ENCODE data around the gene HASPIN.

Gene HASPIN

GRCh38 chr17:3723556-3724377, at the start of gene HASPIN:
Gene HASPIN, plus strand, starts transcription at chr17:3723903. Its CDS starts 33 bp downstream, at chr17:3723936.
- peak within 1 kb of the TSS; percentile 80 for H3K4me3 ChIP-seq (ENCODE audit: low read length)
- no peak for TF ChIP-seq ZNF274 (IDR thresholded peaks at IDR 0.05; ENCODE audit: low read depth, low read length)

- H3K4me3 ChIP-seq (ENCODE audit: low read length): no peak overlapping the region
- no peak for TF ChIP-seq ZNF274 (IDR thresholded peaks at IDR 0.05; ENCODE audit: low read depth, low read length)
Measured at GRCh38 chr17:3675886-3676285, 47.8 kb upstream of the HASPIN start.

- no peak for TF ChIP-seq ZNF274 (IDR thresholded peaks at IDR 0.05; ENCODE audit: low read depth, low read length)
Measured at GRCh38 chr17:3678095-3678820, 45.4 kb upstream of the HASPIN start.

DNA sequence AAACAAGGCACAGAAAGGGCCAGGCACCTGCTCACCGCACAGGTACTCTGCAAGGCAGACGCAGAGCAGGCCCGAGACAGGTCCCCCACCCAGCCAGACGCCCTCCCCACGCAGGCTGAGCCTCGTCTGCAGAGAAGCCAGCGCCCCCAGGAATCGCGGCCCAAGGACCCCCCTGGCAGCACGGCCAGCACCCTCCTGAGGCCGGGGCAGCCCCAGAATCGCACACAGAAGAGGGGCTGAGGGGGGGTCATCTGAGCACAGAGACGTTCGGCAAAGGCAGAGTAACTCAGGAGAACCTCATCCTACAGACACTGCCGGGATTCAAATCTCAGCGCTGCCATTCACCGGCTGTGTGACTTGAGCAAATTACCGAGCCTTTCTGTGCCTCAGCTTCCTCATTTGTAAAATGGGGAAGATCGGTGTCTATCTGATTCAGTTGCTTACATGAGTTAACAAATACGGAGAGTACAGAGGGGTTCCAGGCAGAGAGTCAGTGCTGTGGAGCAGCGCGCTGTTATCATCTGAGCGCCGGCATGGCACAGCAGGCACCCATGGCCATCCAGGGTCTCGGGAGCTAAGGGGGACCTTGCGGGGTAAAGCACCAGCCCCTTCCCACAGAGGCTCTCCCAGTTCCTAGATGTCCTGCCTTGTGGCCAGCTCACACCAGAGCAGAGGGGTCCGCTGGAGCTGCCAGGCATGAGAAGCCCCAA, 44.7 kb upstream of the HASPIN start:
- no peak overlapping the region for H3K4me3 ChIP-seq (ENCODE audit: low read length)
- no peak for TF ChIP-seq ZNF274 (IDR thresholded peaks at IDR 0.05; ENCODE audit: low read depth, low read length)

More at GRCh38 chr17:3678095-3678820, 45.4 kb upstream of the HASPIN start:
- no peak overlapping the region for H3K4me3 ChIP-seq (ENCODE audit: low read length)

- H3K4me3 ChIP-seq (ENCODE audit: low read length): no peak overlapping the region
- no peak for TF ChIP-seq ZNF274 (IDR thresholded peaks at IDR 0.05; ENCODE audit: low read depth, low read length)
Measured at GRCh38 chr17:3679531-3680126, 44.1 kb upstream of the HASPIN start.

- TF ChIP-seq ZNF274 (IDR thresholded peaks at IDR 0.05; ENCODE audit: low read depth, low read length): no peak
- no peak overlapping the region for H3K4me3 ChIP-seq (ENCODE audit: low read length)
Measured at GRCh38 chr17:3681057-3681456, 42.6 kb upstream of the HASPIN start.

DNA sequence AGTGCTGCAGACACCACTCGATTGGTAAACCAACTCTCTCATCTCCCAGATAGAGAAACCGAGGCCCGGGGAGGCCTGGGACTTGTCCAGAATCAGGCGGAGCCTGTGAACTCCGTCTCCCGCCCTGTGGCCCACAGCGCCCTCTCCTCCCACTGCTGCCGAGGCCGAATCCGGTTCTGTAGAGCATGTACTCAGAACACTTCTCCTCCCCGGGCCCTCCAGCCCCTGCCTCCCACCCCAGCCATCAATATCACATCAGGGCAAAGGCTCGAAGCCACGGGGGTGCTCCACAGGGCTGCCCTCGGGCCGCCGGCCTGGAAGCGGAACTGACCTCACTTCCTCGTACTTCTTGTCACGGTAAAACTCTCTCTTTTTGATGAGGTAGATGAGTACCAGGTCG, 42.1 kb upstream of the HASPIN start:
- H3K4me3 ChIP-seq (ENCODE audit: low read length): no peak overlapping the region
- TF ChIP-seq ZNF274 (IDR thresholded peaks at IDR 0.05; ENCODE audit: low read depth, low read length): no peak

DNA sequence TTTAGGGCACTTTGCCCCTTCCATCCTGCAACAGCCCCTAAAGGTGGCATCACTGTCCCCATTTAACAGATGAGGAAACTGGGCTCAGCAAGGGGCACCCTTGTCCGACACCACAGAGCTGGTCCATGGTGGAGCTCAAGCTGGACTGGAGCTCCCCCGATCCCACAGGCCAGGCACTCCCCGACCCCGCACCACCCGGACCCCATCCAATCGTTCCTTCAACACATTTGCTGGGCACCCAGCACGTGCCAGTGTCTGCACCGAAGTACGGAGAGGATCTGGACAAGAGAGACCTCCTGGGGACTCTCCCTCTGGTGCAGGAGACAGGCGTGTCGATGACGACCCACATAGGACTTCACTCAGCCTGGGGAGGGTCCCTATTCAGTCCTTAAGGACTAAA, 41.7 kb upstream of the HASPIN start:
- H3K4me3 ChIP-seq (ENCODE audit: low read length): no peak overlapping the region
- TF ChIP-seq ZNF274 (IDR thresholded peaks at IDR 0.05; ENCODE audit: low read depth, low read length): no peak

- no peak overlapping the region for H3K4me3 ChIP-seq (ENCODE audit: low read length)
- no peak for TF ChIP-seq ZNF274 (IDR thresholded peaks at IDR 0.05; ENCODE audit: low read depth, low read length)
Measured at GRCh38 chr17:3683054-3683511, 40.6 kb upstream of the HASPIN start.

DNA sequence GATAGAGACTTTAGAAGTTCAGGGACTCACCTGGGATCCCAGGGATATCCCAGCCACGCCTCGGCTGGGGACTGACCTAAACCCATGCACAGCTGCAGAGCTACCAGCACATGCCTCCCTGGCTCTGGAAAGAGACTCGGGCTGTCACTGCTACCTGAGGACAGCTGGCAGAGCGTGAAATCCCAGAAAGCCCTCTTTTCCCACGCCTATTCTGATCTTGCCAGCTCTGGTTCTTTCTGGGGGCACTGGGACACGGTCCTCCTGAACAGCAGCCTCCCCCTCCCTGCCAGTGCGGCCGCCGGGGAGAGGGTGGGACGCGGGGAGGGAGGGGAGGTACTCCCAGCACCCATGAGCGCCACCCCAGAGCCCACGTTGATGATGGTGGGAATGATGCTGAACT, 38.5 kb upstream of the HASPIN start:
- H3K4me3 ChIP-seq (ENCODE audit: low read length): no peak overlapping the region
- TF ChIP-seq ZNF274 (IDR thresholded peaks at IDR 0.05; ENCODE audit: low read depth, low read length): no peak

DNA sequence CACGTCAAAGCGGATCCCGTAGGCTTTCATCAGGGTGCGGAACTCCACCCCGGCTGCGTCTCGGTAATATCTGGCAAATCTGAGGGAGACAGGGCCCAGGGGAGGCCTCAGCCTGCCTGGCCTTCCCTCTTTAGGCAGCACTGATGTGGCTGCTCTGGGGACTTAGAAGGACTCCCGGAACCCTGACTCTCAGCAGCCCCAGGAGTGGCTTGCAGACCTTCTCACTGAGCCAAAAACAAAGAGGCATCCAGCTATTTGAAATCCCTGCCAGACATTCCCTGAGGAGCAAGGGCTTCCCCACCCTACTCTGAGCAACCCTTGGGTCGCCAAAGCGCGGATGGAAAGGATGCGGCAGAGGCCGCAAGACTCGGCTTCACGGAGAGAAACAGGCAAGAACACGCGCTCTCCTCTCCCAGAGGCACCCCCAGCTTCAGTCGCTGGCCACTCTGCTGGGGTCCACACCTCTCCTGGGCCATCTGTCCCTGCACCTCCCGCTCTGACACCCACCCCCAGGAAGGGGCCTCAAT, 35.6 kb upstream of the HASPIN start:
- H3K4me3 ChIP-seq (ENCODE audit: low read length): no peak overlapping the region
- TF ChIP-seq ZNF274 (IDR thresholded peaks at IDR 0.05; ENCODE audit: low read depth, low read length): no peak

GRCh38 chr17:3688852-3689261, 34.8 kb upstream of the HASPIN start:
- no peak for TF ChIP-seq ZNF274 (IDR thresholded peaks at IDR 0.05; ENCODE audit: low read depth, low read length)
- H3K4me3 ChIP-seq (ENCODE audit: low read length): no peak overlapping the region

- no peak overlapping the region for H3K4me3 ChIP-seq (ENCODE audit: low read length)
- TF ChIP-seq ZNF274 (IDR thresholded peaks at IDR 0.05; ENCODE audit: low read depth, low read length): no peak
Measured at GRCh38 chr17:3689262-3690093, 34.2 kb upstream of the HASPIN start.

Data from GM08714 (cell line).